ENCODE measurements around the gene CITED1.

The CITED1 gene

DNA sequence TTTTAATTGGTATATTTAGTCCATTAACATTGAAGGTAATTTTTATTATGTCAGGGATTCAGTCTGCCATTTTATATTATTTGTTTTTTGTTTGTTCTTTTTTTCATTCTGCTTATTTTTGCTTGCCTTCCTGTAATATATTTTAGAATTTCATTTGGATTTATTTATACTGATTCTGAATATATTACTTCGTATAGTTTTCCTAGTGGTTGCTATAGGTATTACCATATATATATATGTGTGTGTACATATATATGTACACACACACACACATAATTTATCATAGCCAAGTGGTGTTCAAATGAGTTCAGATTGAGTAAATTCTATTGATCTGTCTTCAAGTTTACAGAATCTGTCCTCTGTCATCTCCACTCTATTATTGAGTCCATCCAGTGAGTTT is 11.2 kb downstream of the CITED1 start:
- H3K4me3 ChIP-seq (ENCODE audit: low read depth, low read length), result no peak overlapping the region
- H3K36me3 ChIP-seq (ENCODE audit: insufficient read depth, low read length), result no peaks in the 10 kb centered on the region
- H3K79me2 ChIP-seq (ENCODE audit: control insufficient read depth, insufficient read depth, low read length, unreplicated experiment), result no peaks in the 10 kb centered on the region
- H3K4me1 ChIP-seq (ENCODE audit: control insufficient read depth, insufficient read depth, low read length, unreplicated experiment), result no peaks in the 10 kb centered on the region
- H2AFZ ChIP-seq (ENCODE audit: low read length, unreplicated experiment), result no peak overlapping the region
- H3K27me3 ChIP-seq (ENCODE audit: insufficient read depth, low read length), result no peaks in the 10 kb centered on the region
- no peak overlapping the region for H3K27ac ChIP-seq (ENCODE audit: low read depth, low read length)

DNA sequence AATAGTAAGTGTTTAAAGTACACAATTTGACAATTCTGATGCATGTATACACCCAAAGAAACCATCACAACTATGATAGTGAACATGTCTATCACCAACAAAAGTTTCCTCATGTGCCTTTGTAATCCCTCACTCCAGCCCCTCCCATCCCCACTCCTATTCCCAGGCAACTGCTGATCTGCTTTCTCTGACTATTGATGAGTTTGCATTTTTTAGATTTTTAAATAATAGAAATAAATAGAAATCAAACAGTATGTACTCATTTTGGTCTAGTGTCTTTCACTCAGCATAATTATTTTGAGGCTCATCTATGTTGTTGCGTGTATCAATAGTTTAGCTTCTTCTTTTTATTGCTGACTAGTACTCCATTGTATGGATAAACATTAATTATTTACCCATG is 23.4 kb downstream of the CITED1 start:
- H3K4me1 ChIP-seq (ENCODE audit: control insufficient read depth, insufficient read depth, low read length, unreplicated experiment), result no peaks in the 10 kb centered on the region
- no peaks in the 10 kb centered on the region for H3K27me3 ChIP-seq (ENCODE audit: insufficient read depth, low read length)
- H3K4me3 ChIP-seq (ENCODE audit: low read depth, low read length), result no peak overlapping the region
- no peaks in the 10 kb centered on the region for H3K36me3 ChIP-seq (ENCODE audit: insufficient read depth, low read length)
- no peak overlapping the region for H3K27ac ChIP-seq (ENCODE audit: low read depth, low read length)
- H3K79me2 ChIP-seq (ENCODE audit: control insufficient read depth, insufficient read depth, low read length, unreplicated experiment), result no peaks in the 10 kb centered on the region
- no peak overlapping the region for H2AFZ ChIP-seq (ENCODE audit: low read length, unreplicated experiment)

DNA sequence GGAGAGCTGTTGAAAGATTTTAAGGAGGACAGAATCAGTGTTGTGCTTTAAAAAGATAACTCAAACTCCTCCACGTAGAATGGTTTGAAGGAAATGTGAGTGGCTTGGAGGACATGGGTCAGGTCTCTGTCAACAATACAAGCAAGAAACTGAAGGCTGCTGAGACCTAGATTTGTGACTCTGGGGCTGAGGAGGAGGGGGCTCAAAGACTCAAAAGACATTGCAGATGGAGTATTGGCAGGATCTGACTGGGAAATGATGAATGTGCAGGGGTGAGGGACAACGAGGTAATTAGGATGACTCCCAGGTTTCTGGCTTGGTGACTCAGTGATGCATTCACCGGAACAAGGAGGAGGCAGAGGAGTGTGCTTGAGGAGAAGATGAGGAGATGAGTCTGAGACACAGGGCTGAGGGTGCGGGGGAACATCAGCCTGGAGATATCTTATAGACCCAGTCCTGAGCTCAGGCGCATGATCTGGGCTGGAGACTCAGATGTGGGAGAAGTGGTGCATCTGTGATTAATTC is 25.3 kb downstream of the CITED1 start:
- Histone ChIP-seq H3K36me3 (ENCODE audit: insufficient read depth, low read length) (peaks cover 9% of the 10 kb centered on the region), H3K27ac (ENCODE audit: low read depth, low read length) (no peak overlapping the region), H3K27me3 (ENCODE audit: insufficient read depth, low read length) (no peaks in the 10 kb centered on the region), H3K4me3 (ENCODE audit: low read depth, low read length) (no peak overlapping the region), H3K79me2 (ENCODE audit: control insufficient read depth, insufficient read depth, low read length, unreplicated experiment) (peaks cover 16% of the 10 kb centered on the region), H2AFZ (ENCODE audit: low read length, unreplicated experiment) (no peak overlapping the region), H3K4me1 (ENCODE audit: control insufficient read depth, insufficient read depth, low read length, unreplicated experiment) (no peaks in the 10 kb centered on the region)

GRCh38 chrX:72276478-72276953 is 29.2 kb downstream of the CITED1 start:
- peak overlapping the region; percentile 91 for H3K4me3 ChIP-seq (ENCODE audit: low read depth, low read length)
- peak overlapping the region; percentile 71 for H3K27ac ChIP-seq (ENCODE audit: low read depth, low read length)

GRCh38 chrX:72274526-72274925 is 31.2 kb downstream of the CITED1 start:
- peaks cover 46% of the 10 kb centered on the region for H3K4me1 ChIP-seq (ENCODE audit: control insufficient read depth, insufficient read depth, low read length, unreplicated experiment)
- no peaks in the 10 kb centered on the region for H3K27me3 ChIP-seq (ENCODE audit: insufficient read depth, low read length)
- peak overlapping the region; percentile 91 for H3K4me3 ChIP-seq (ENCODE audit: low read depth, low read length)
- peaks cover 44% of the 10 kb centered on the region for H3K79me2 ChIP-seq (ENCODE audit: control insufficient read depth, insufficient read depth, low read length, unreplicated experiment)
- H3K36me3 ChIP-seq (ENCODE audit: insufficient read depth, low read length), result peaks cover 43% of the 10 kb centered on the region
- peak overlapping the region; percentile 71 for H3K27ac ChIP-seq (ENCODE audit: low read depth, low read length)
- H2AFZ ChIP-seq (ENCODE audit: low read length, unreplicated experiment), result no peak overlapping the region

More at GRCh38 chrX:72276478-72276953, 29.2 kb downstream of the CITED1 start:
- Histone ChIP-seq H3K4me1 (ENCODE audit: control insufficient read depth, insufficient read depth, low read length, unreplicated experiment) (peaks cover 32% of the 10 kb centered on the region), H2AFZ (ENCODE audit: low read length, unreplicated experiment) (no peak overlapping the region), H3K36me3 (ENCODE audit: insufficient read depth, low read length) (peaks cover 36% of the 10 kb centered on the region), H3K27me3 (ENCODE audit: insufficient read depth, low read length) (no peaks in the 10 kb centered on the region), H3K79me2 (ENCODE audit: control insufficient read depth, insufficient read depth, low read length, unreplicated experiment) (peaks cover 44% of the 10 kb centered on the region)

- Histone ChIP-seq H3K27ac (ENCODE audit: low read depth, low read length) (peak overlapping the region; percentile 71), H3K27me3 (ENCODE audit: insufficient read depth, low read length) (no peaks in the 10 kb centered on the region), H2AFZ (ENCODE audit: low read length, unreplicated experiment) (no peak overlapping the region), H3K36me3 (ENCODE audit: insufficient read depth, low read length) (peaks cover 43% of the 10 kb centered on the region), H3K4me3 (ENCODE audit: low read depth, low read length) (peak overlapping the region; percentile 91), H3K4me1 (ENCODE audit: control insufficient read depth, insufficient read depth, low read length, unreplicated experiment) (peaks cover 54% of the 10 kb centered on the region), H3K79me2 (ENCODE audit: control insufficient read depth, insufficient read depth, low read length, unreplicated experiment) (peaks cover 44% of the 10 kb centered on the region)
Measured at GRCh38 chrX:72273718-72274117, 32.0 kb downstream of the CITED1 start.

GRCh38 chrX:72272868-72273267 is 32.8 kb downstream of the CITED1 start:
- Histone ChIP-seq H2AFZ (ENCODE audit: low read length, unreplicated experiment) (no peak overlapping the region), H3K27me3 (ENCODE audit: insufficient read depth, low read length) (no peaks in the 10 kb centered on the region), H3K4me1 (ENCODE audit: control insufficient read depth, insufficient read depth, low read length, unreplicated experiment) (peaks cover 61% of the 10 kb centered on the region), H3K36me3 (ENCODE audit: insufficient read depth, low read length) (peaks cover 49% of the 10 kb centered on the region), H3K4me3 (ENCODE audit: low read depth, low read length) (peak overlapping the region; percentile 91), H3K27ac (ENCODE audit: low read depth, low read length) (peak overlapping the region; percentile 71; the same call in 1 of the 2 replicates), H3K79me2 (ENCODE audit: control insufficient read depth, insufficient read depth, low read length, unreplicated experiment) (peaks cover 44% of the 10 kb centered on the region)

DNA sequence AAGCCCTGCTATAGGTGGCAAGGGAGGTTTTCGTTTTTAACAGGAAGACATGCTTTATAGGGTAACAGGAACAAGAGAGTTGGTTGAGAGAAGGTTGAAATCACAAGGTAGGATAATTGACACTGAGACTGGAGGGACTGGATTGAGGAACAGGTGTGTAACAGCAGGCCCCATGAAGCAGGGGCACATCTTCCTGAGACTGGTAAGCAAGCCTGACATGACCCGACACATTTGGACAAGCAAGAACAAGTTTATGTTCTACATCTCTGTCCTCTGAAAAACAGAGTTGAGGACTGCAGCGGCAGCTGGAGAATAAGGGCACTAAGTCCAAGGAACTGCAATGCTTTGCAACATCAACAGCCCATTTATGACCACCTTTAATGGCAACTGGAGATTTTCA is 33.9 kb downstream of the CITED1 start:
- peaks cover 42% of the 10 kb centered on the region for H3K79me2 ChIP-seq (ENCODE audit: control insufficient read depth, insufficient read depth, low read length, unreplicated experiment)
- no peak overlapping the region for H2AFZ ChIP-seq (ENCODE audit: low read length, unreplicated experiment)
- peak overlapping the region; percentile 51 for H3K27ac ChIP-seq (ENCODE audit: low read depth, low read length)
- peaks cover 53% of the 10 kb centered on the region for H3K36me3 ChIP-seq (ENCODE audit: insufficient read depth, low read length)
- H3K27me3 ChIP-seq (ENCODE audit: insufficient read depth, low read length), result no peaks in the 10 kb centered on the region
- H3K4me3 ChIP-seq (ENCODE audit: low read depth, low read length), result no peak overlapping the region
- H3K4me1 ChIP-seq (ENCODE audit: control insufficient read depth, insufficient read depth, low read length, unreplicated experiment), result peaks cover 61% of the 10 kb centered on the region

- peaks cover 61% of the 10 kb centered on the region for H3K4me1 ChIP-seq (ENCODE audit: control insufficient read depth, insufficient read depth, low read length, unreplicated experiment)
- peaks cover 53% of the 10 kb centered on the region for H3K36me3 ChIP-seq (ENCODE audit: insufficient read depth, low read length)
- H3K27ac ChIP-seq (ENCODE audit: low read depth, low read length), result peak overlapping the region; percentile 51
- H3K4me3 ChIP-seq (ENCODE audit: low read depth, low read length), result no peak overlapping the region
- H3K79me2 ChIP-seq (ENCODE audit: control insufficient read depth, insufficient read depth, low read length, unreplicated experiment), result peaks cover 36% of the 10 kb centered on the region
- no peak overlapping the region for H2AFZ ChIP-seq (ENCODE audit: low read length, unreplicated experiment)
- H3K27me3 ChIP-seq (ENCODE audit: insufficient read depth, low read length), result no peaks in the 10 kb centered on the region
Measured at GRCh38 chrX:72271091-72271788, 34.5 kb downstream of the CITED1 start.

DNA sequence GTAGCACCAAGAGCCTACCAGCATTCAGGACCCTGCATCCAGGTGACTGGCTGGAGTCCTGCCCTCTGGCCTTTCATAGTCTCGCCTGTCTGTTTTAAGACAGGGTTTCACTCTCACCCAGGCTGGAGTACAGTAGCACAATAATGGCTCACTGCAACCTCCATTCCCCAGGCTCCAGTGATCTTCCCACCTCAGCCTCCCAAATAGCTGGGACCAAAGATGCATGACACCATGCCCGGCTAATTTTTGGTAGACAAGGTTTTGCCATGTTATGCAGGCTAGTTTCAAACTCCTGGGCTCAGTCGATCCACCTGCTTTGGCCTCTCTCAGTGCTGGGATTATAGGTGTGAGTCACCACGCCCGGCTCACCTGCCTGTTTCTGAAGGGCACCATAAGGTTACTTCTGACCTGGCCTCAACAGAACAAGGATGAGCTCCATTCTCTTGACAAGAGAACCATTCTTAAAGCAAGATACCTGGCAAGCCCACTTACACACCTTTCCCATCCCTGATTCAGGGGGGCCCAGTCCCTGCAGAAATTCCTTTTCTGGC is 35.3 kb downstream of the CITED1 start:
- H3K36me3 ChIP-seq (ENCODE audit: insufficient read depth, low read length), result peaks cover 44% of the 10 kb centered on the region; the same call in 1 of the 2 replicates
- H3K4me3 ChIP-seq (ENCODE audit: low read depth, low read length), result no peak overlapping the region
- H3K4me1 ChIP-seq (ENCODE audit: control insufficient read depth, insufficient read depth, low read length, unreplicated experiment), result peaks cover 61% of the 10 kb centered on the region
- H3K79me2 ChIP-seq (ENCODE audit: control insufficient read depth, insufficient read depth, low read length, unreplicated experiment), result peaks cover 28% of the 10 kb centered on the region
- H2AFZ ChIP-seq (ENCODE audit: low read length, unreplicated experiment), result no peak overlapping the region
- no peaks in the 10 kb centered on the region for H3K27me3 ChIP-seq (ENCODE audit: insufficient read depth, low read length)
- peak overlapping the region; percentile 95 for H3K27ac ChIP-seq (ENCODE audit: low read depth, low read length)

All from ACC112 (cell line).